Right renal cortex interstitium (tissue), 3 donors: ENCODE measurements around the gene AIDA. TPM values are rescaled to one million over a fixed set of nuclear protein-coding genes. Genes with fewer than 3 reads are reported as not detected.
"Not testable (repeated sequence)": the region's sequence is repeated elsewhere in the genome, so short reads cannot be mapped to it uniquely, and the experiment has no call there.

Experiments
- DNase-seq, 3 donors: peaks; one replicate each; pipeline ENCODE4 v3.0.0-alpha.2; 2013; ENCODE audit warnings: low read depth in 3 of 3, low spot score in 2 of 3
- polyA plus RNA-seq, 3 donors: library from polyadenylated mRNA; unstranded; fragments of 120-200 nt; gene quantifications; one replicate each; pipeline ENCODE4 v1.2.1, GENCODE V29; 2013; ENCODE audit not compliant: insufficient read length in 3 of 3

The AIDA gene, protein sequence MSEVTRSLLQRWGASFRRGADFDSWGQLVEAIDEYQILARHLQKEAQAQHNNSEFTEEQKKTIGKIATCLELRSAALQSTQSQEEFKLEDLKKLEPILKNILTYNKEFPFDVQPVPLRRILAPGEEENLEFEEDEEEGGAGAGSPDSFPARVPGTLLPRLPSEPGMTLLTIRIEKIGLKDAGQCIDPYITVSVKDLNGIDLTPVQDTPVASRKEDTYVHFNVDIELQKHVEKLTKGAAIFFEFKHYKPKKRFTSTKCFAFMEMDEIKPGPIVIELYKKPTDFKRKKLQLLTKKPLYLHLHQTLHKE
- polyA plus RNA-seq = 10 to 100 TPM; 73.9 to 76.5 (median 75.0) TPM

GRCh38 chr1:222712253-222713090, at the start of gene AIDA, which contains the start of gene BROX:
Gene AIDA, minus strand, starts transcription at chr1:222712491. Its CDS starts 174 bp downstream, at chr1:222712317.
Gene BROX, plus strand, starts transcription at chr1:222712564. Its CDS starts 3,136 bp downstream, at chr1:222715700.
- DNase-seq = peak; percentile 82 to 85 (median 83)

DNA sequence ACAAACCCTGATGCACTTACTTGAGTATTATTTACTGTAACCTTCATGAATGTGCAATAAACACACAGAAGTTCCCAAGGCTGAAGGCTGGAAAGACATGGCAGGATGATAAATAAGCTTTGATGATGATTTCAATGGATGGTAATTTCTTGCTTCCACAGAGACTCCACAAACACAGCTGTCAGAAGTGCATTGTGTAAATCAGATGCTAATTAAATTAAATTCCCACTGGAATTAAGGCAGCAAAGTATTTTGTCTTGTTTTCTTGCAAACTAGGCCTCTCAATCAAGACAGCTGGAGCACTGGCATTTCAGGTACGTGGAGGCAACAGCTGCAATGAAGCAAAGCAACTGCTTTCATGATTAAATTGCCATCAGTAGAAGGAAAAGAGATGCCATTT, 48.8 kb upstream of the AIDA start:
- no peak for DNase-seq

DNA sequence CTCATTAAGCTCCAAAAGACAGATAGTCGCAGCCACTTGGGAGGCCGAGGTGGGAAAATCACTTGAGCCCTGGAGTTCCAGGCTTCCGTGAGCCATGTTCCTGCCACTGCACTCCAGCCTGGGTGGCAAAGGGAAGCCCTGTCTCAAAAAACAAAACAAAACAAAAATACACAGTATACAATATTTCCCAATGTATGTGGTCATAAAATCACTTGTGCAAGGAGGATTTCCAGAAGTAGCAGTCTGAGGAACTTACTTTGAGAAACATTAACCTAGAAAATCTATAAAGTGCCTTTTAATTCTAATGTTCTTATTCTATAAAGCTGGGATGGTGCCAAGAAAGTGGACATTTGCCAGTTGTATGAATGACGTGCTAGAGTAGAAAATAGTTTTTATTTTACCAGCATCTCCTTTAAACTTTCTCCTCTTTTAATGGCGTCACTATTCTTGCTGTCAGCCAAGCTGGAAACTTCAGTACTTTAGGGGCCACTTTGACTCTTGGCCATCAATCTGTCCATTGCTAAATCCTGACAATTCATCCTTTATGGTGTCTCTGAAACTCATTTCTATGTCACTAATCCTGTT, 47.3 kb upstream of the AIDA start:
- no peak for DNase-seq

GRCh38 chr1:222757646-222758268, 45.5 kb upstream of the AIDA start:
- no peak for DNase-seq

DNA sequence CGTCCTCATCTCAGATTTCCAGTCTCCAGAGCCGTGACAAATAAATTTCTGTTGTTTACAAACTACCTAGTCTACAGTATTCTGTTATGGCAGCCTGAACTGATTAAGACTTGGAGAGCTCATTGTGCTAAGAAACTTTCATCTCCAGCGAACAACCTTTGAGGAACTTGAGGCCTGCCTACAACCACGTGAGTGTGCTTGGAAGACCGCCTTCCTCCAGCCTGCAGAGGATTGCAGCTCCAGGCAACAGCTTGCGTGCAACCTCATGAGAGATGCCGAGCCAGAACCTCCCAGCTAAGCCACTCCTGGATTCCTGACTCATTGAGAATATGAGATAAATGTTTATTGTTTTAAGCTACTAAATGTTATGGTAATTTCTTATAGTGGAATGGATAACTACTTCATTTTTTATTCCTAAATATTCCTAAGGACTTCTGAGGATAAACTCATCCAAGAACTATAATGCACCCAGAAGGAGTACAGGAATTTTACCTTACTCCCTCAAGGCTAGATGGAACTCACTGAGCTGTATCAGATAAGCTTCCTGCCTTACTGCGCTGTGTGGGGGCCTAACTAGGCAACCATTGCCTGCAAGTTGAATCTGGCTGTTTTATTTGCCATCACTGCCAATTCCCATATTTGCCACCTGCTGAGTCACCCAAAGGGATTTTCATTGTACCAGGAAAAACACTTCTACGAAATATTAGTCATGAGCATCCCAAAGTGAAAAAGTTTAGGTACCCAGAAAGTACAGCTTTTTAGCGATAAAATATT, 42.3 kb upstream of the AIDA start:
- DNase-seq = no peak

GRCh38 chr1:222751255-222751654, 39.0 kb upstream of the AIDA start:
- DNase-seq = no peak

- no peak for DNase-seq
Observed at GRCh38 chr1:222750651-222751050, 38.4 kb upstream of the AIDA start.

DNA sequence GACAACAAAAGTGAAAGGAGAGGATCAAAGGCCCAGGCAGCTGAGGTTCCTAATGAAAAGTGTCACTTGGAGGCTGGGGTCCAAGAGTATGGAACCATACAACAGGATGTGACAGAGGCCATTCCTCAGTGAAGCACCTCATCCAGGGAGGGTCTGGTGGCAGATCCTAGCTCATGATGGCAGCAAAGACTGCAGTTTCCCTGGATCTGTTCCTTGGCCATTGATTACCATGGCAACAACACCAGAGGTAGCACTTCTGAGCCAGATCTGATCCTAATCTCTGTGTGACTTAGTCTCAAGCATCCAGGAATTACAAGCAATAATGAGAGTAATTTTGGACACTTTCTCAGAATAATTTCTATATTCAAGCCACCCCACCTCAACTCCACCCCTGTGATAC, 37.6 kb upstream of the AIDA start:
- no peak for DNase-seq

DNA sequence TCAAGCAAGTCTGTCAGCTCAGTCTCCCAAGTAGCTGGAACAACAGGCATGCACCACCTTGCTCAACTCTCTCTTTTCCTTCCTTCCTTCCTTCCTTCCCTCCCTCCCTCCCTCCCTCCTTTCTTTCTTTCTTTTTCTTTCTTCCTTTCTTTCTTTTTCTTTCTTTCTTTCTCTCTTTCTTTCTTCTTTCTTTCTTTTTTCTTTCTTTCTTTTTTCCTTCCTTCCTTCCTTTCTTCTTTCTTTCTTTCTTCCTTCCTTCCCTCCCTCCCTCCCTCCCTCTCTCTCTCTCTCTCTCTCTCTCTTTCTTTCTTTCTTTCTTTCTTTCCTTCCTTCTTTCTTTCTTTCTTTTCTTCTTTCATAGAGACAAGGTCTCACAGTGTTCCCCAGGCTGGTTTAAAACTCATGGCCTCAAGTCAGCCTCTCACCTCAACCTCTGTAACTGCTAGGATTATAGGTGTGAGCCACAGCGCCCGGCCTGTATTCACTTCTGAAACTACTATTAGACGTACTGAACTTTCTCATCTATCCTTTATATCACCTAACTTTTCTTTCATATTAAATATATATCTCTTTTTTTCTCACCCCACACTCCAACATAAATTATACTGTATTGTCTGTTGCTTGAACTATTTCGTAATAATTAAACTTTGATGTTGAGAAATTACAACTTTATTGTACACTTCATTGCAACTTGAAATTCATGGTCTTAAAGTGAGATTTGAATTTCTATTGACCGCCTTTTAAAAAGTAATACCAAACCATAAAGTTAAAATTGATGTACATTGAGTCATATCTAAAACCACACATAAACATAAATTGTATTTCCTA, 29.6 kb upstream of the AIDA start:
- not testable (repeated sequence) for DNase-seq

DNA sequence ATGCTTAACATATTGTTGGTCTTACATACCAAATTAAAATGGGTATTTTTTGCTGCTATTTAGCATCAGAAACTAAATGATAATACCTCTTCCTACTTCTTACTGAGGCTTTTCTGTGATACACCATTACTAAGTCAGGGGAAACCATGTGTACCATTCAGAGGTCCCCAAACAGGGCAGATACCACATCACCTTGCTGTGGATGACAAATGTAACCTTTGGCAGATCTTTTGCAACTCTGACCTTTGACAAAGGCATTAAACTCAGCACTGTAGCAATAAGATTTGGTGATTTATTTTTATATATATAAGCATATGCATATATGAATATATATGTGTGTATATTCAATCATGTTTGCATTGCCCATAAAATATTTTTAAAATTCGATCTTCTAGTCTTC, 27.6 kb upstream of the AIDA start:
- DNase-seq = no peak

GRCh38 chr1:222739465-222739864, 27.2 kb upstream of the AIDA start:
- DNase-seq = no peak

GRCh38 chr1:222736972-222737371, 24.7 kb upstream of the AIDA start, which contains the start of gene FAM177B:
Gene FAM177B, plus strand, starts transcription at chr1:222737202. Its CDS starts 9,344 bp downstream, at chr1:222746546.
- no peak for DNase-seq

DNA sequence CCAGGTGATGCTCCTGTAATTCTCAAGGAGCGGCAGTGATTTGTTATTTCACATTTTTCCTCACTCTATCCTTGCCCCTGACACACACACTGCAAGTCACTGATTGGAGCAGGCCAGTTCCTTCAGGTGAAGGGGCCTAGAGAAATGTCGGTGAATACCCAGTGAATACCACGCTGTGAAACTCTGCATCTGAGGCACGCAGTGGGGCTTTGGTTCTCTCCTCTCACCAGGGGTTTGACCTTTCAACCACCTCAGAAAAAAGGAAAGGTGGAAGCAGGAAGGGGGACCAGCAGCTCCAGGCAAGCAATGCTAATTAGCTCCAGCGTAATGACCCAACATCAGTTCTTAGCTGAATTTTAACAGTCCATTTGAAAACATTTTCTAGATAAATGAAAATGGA, 24.2 kb upstream of the AIDA start:
- no peak for DNase-seq

DNA sequence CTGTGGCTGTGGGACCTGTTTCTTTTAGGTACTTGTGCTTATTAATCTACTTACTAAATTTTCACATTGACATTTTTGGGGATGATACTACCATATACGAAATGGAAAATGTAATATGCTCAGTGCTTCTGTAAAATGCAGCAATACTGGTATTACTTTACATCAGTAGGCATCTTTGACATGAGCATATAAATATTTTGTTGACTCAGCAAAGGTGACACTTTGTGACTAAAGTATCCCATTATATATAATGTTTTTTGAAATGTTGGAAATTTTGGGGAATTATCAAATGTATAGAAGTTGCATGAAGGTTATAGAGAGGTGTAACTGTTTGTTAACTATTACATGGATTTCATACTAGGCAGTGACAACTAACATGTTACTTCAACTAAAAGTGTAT, 22.4 kb upstream of the AIDA start:
- DNase-seq = no peak

DNA sequence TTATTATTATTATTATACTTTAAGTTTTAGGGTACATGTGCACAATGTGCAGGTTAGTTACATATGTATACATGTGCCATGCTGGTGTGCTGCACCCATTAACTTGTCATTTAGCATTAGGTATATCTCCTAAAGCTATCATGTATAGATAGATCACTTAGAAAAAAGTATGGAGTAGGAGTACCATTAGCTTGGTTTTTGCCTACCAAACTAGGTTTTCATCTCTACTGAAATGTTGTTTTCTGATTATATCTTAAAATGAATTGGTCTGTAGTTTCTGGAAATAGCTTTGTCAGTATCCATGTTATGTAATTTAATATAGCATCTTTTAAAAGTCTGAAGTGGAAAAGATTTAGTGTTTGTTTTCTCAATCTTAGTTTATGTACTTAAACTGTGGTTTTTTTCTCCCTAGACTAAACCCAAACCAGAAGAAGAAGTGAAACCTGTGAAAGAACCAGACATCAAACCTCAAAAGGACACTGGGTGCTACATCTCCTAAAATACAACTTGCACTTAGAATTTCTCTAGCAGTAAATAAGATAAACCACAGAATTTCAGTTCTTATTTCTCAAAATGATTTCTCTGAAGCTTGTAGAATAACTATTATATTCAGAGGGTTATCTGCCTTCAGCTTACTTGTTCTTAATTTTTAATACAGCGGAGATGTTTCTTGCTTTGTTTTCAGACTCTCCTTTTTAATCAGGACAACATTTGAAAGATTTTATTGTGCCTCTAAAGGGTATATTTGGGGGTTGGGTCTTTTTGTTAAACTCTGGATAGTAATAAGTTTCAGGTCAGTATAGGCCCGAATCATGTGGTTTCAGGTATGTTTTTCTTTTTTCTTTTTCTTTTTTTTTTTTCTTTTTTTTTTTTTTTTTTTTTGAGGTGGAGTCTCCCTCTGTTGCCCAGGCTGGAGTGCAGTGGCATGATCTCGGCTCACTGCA, 20.2 kb upstream of the AIDA start:
- no peak for DNase-seq

DNA sequence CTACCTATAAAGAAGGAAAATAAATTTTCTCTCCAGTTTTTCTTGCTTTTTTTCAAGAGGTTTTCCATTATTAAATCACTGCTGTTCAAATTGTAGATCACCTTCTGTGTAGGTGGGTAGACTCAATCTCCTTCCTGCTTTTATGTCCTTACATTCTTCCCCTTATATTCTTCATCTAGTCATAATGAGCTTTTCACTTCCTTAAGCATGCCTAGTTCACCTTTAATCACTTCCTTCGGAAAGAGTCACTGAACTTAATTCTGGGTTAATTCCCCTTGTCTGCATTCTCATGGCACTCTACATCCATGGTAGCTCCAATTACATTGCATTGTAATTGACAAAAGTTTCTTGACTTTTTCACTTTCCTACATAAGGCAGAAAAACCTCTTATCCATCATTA, 18.6 kb upstream of the AIDA start:
- no peak for DNase-seq

DNA sequence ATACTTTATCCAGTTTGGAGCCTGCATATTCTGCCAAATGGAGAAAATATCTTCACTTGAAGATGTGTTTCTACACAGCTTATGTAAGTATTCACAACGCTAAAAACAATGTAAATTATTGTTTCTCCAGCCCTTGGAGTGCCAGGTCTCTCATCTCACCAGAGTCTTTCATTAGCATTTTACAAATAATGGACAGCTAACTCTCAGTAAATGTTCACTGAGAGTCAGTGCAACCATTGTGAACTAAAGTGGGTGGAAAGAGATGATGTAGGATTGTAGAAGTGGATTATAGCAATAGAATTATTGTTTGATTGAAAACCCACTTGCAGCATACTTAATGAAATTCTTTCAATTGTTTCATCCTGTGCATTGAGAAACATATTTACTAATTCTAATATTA, 16.5 kb upstream of the AIDA start:
- no peak for DNase-seq

DNA sequence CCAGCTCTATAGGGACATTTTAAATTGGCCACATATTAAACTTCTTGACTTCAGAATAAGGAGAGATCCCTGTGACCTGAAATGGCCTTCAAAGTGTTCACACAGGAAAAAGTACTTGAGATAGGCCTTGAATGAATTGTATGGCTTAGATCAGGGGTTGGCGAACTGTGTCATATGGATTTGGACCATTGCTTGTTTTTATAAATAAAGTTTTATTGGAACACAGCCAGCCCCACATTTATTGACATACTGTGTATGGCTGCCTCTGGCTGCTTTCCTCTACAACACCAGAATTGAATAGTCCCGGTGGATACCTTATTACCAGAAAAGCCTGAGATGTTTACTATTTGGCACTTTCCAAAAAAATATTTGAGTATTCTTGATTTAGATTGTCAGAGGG, 4.1 kb upstream of the AIDA start:
- no peak for DNase-seq
